ENCODE results near the gene BPHL.

Gene BPHL

DNA sequence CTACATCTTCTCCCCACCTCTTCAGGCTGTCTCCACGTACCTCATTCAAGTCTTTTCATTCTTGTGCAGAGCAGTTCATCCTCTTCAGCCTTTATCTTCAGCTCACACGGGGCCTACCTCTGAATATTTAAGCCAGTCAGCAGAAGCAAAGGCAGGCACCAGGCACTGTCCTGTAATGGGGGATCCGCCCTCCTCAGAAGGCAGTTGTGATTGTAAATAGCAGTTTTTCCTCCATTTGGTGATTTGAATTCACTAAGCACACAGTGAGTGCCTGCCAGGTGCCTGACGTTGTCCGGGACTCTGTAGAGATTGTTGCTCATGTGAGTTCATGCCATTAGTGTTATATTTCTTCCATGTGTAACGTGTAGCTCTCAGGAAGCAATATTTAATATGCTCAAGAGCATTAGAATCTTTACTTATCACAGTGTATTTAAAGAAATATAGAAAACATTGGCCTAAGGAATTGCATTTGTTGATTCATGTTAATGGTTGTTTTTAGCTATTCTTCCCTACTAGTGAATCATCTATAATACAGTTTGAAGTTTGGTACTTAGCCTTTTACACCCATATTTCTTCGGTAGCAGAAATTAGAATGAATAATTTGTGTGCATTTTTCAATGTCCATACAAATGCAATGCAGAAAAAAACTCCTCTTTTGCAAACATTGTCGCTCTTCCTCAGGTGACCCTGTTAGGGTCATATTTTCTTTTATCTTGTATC, 17.9 kb downstream of the BPHL start:
- no peak for TF ChIP-seq GATA3 (IDR thresholded peaks at IDR 0.05; ENCODE audit: low read depth, low read length)
- TF ChIP-seq GATA2 (IDR thresholded peaks at IDR 0.05; ENCODE audit: low read depth, low read length), result no peak

DNA sequence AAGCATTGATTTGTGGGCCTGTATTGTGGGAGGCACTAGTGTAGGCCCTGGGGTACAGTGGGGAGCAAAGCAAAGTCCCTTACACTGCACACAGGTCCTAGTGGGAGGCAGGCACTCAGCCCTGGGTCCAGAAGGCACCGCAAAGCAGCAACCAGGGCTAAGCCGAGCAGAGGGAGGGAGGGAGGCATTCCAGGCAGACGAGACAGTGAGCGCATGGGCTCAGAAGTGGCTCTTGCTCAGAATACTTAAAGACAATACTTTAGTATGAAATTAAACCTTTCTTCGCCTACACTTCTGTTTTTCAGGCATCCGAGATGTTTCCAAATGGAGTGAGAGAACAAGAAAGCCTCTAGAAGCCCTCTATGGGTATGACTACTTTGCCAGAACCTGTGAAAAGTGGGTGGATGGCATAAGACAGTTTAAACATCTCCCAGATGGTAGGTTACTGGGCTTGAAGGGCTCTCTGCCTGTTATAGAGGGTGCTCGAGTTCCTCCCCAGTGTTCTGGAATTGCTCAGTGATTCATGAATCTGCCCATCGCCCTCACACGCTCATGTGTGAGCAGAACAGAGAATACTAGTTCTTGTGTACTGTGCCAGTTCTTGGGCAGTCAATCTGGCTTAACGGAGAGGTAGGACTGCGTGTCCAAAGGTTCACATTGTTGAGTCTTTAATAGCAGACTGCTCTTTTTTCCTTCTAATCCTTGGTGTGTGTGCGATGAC, 18.7 kb downstream of the BPHL start:
- TF ChIP-seq GATA3 (IDR thresholded peaks at IDR 0.05; ENCODE audit: low read depth, low read length) (no peak), GATA2 (IDR thresholded peaks at IDR 0.05; ENCODE audit: low read depth, low read length) (no peak)

DNA sequence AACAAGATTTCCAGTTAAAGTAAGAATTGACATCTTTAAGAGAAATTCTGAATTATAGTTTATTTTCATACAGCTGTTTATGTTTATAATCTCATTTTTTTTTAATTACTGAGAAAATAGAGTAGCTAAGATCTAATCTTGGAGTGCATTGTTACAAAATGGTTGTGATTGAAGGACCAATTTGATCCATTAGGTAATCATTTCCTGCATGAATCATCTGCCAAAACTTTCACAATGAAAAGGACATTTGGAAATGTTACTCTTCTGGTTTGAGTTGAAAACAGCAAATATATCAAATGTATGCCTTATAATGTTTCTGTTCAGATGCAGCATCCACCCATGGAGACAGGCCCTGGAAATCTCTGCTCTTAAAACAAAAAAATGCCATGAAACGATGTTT, 19.8 kb downstream of the BPHL start:
- TF ChIP-seq GATA3 (IDR thresholded peaks at IDR 0.05; ENCODE audit: low read depth, low read length), result no peak
- no peak for TF ChIP-seq GATA2 (IDR thresholded peaks at IDR 0.05; ENCODE audit: low read depth, low read length)

GRCh38 chr6:3139090-3139903, 20.8 kb downstream of the BPHL start:
- TF ChIP-seq GATA3 (IDR thresholded peaks at IDR 0.05; ENCODE audit: low read depth, low read length) (no peak), GATA2 (IDR thresholded peaks at IDR 0.05; ENCODE audit: low read depth, low read length) (no peak)

DNA sequence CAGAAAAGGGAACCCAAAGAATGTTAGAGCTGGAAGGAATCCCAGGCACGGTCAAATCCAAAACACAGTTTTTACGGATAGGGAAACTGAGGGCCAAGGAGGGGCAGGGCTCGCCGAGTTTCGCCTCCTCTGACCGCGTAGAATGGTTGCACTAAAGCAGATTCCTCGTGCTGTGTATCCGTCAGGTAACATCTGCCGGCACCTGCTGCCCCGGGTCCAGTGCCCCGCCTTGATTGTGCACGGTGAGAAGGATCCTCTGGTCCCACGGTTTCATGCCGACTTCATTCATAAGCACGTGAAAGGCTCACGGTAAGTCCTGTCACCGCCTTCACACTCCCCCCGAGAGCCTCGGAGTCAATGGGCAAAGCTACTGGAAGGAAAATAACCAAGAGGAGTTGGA, 21.7 kb downstream of the BPHL start:
- no peak for TF ChIP-seq GATA2 (IDR thresholded peaks at IDR 0.05; ENCODE audit: low read depth, low read length)
- no peak for TF ChIP-seq GATA3 (IDR thresholded peaks at IDR 0.05; ENCODE audit: low read depth, low read length)

- no peak for TF ChIP-seq GATA3 (IDR thresholded peaks at IDR 0.05; ENCODE audit: low read depth, low read length)
- TF ChIP-seq GATA2 (IDR thresholded peaks at IDR 0.05; ENCODE audit: low read depth, low read length), result no peak
These were observed 24.0 kb downstream of the BPHL start for GRCh38 chr6:3142536-3142935.

DNA sequence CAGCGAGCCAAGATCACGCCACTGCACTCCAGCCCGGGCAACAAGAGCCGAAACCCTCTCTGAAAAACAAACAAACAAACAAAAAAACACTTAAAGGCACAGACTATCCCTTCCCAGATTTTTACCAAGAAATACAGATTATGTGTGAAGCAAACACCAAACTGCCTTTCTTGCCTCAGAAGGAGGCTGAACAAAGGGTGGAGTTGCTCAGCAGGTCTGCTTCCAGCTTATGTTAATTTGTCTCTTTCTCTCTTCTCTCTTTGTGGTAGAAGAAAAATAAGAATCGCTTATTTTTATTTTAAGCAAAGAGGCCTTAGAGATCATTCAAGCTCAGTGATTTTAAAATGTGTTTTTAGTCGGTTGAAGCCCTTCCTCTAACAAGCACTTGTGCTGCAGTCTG, 24.6 kb downstream of the BPHL start:
- TF ChIP-seq GATA2 (IDR thresholded peaks at IDR 0.05; ENCODE audit: low read depth, low read length) (no peak), GATA3 (IDR thresholded peaks at IDR 0.05; ENCODE audit: low read depth, low read length) (no peak)

GRCh38 chr6:3144571-3144970, 26.1 kb downstream of the BPHL start:
- no peak for TF ChIP-seq GATA2 (IDR thresholded peaks at IDR 0.05; ENCODE audit: low read depth, low read length)
- TF ChIP-seq GATA3 (IDR thresholded peaks at IDR 0.05; ENCODE audit: low read depth, low read length), result no peak

DNA sequence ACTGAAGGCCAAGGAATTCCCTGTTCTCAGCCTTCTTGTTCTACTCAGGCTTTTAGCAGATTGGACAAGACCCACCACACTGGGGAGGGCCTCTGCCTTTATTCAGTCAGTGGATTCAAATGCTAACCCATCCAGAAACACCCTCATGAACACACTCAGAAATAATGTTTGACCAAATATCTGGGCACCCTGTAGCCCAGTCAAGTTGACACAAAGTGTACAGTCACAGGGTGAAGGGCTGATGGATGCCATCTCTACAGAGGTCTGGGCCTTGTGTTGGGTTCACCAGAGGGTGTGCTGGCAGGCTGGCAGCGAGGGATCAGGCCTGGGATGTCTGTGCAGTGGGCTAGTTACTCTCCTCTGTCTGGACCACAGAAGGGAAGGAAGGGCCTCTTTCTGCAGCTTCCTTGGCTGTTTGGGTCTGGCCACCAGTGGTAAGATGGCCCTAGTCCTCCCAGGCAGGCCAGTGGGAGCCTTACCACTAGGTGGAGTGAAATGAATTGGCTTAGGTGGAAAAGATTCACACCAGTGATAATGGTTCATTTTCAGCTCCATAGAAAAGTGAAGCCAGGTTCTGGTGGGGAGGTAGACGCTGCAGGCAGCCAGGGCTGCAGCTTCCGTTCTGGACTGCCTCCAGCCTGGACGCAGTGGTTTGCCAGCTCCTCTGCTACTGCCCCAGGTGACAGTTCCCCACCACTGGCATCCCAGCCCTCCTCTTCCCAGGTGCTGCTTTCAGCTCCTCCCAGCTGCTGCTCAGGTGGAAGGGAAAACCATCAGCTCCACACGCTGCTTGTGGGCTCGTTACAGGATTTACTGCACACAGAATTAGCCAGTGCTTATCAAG, 29.6 kb downstream of the BPHL start:
- TF ChIP-seq GATA2 (IDR thresholded peaks at IDR 0.05; ENCODE audit: low read depth, low read length) (no peak), GATA3 (IDR thresholded peaks at IDR 0.05; ENCODE audit: low read depth, low read length) (no peak)

GRCh38 chr6:3151691-3152090, 33.2 kb downstream of the BPHL start:
- TF ChIP-seq GATA3 (IDR thresholded peaks at IDR 0.05; ENCODE audit: low read depth, low read length) (no peak), GATA2 (IDR thresholded peaks at IDR 0.05; ENCODE audit: low read depth, low read length) (no peak)

- TF ChIP-seq GATA2 (IDR thresholded peaks at IDR 0.05; ENCODE audit: low read depth, low read length) (no peak), GATA3 (IDR thresholded peaks at IDR 0.05; ENCODE audit: low read depth, low read length) (no peak)
These were observed 34.2 kb downstream of the BPHL start for GRCh38 chr6:3152689-3153088.

- TF ChIP-seq GATA3 (IDR thresholded peaks at IDR 0.05; ENCODE audit: low read depth, low read length), result no peak
- no peak for TF ChIP-seq GATA2 (IDR thresholded peaks at IDR 0.05; ENCODE audit: low read depth, low read length)
These were observed 38.8 kb downstream of the BPHL start, which contains the start of gene TUBB2A for GRCh38 chr6:3157131-3157933. TSS of gene TUBB2A (minus strand) at chr6:3157544. CDS start at chr6:3157463, 81 bp downstream.
